H1 (cell line): Measurements from ENCODE around the gene FOXP2. TPM values are rescaled to one million over a fixed set of nuclear protein-coding genes. Genes with fewer than 3 reads are reported as not detected.

Experiments
- CTCF ChIA-PET: fragments of 300-600 bp; sonication (Branson Sonifier 250); formaldehyde crosslinking; loops from one replicate; lab custom pipeline; 2021; ENCODE audit not compliant: partially characterized antibody; lab: Charles Lee
- POLR2A ChIA-PET: fragments of 300-600 bp; sonication (Branson Sonifier 250); formaldehyde crosslinking; loops from one replicate; lab custom pipeline; 2021; ENCODE audit warnings: inconsistent platforms; ENCODE audit not compliant: partially characterized antibody; lab: Charles Lee
- DNase-seq, 2 experiments: peaks; one replicate each; pipeline versions ENCODE4 v3.0.0 to v3.0.0-alpha.2; 2010 to 2022; ENCODE audit warnings: low spot score in 2 of 2, low read depth in 1 of 2, mixed read lengths in 1 of 2
- FAIRE-seq: peaks from 2 replicates; lab custom pipeline; 2011; peaks lifted over from hg19 to GRCh38; lab: Jason Lieb, UNC
- H2AFZ ChIP-seq: 2 replicates; pipeline ENCODE4 v1.8.1; 2012; ENCODE audit warnings: low read length, inconsistent platforms
- H2AK5ac ChIP-seq: 2 replicates; pipeline ENCODE4 v1.6.1; 2013; ENCODE audit warnings: low read depth, low read length
- H2BK120ac ChIP-seq: replicated peaks from 2 replicates; pipeline ENCODE3; 2013; ENCODE audit warnings: low read depth, low read length, inconsistent platforms
- H2BK12ac ChIP-seq: 2 replicates; pipeline ENCODE4 v1.6.1; 2013; ENCODE audit warnings: low read depth, low read length
- H2BK15ac ChIP-seq: 2 replicates; pipeline ENCODE4 v1.6.1; 2013; ENCODE audit warnings: low read length
- H2BK20ac ChIP-seq: 2 replicates; pipeline ENCODE4 v1.6.1; 2013; ENCODE audit warnings: low read length
- H2BK5ac ChIP-seq: 2 replicates; pipeline ENCODE4 v1.6.1; 2013; ENCODE audit warnings: low read depth, low read length
- H3K14ac ChIP-seq: 2 replicates; pipeline ENCODE4 v1.6.1; 2013; ENCODE audit warnings: inconsistent platforms; ENCODE audit not compliant: insufficient read length
- H3K18ac ChIP-seq: 2 replicates; pipeline ENCODE4 v1.6.1; 2013; ENCODE audit warnings: low read length; ENCODE audit errors: extremely low read depth
- H3K23ac ChIP-seq: 2 replicates; pipeline ENCODE4 v1.6.1; 2013; ENCODE audit warnings: inconsistent platforms; ENCODE audit not compliant: insufficient read length
- H3K23me2 ChIP-seq: 2 replicates; pipeline ENCODE4 v1.6.1; 2013; ENCODE audit warnings: low read depth, low read length
- H3K27ac ChIP-seq: 2 replicates; pipeline ENCODE4 v1.6.1; 2011; ENCODE audit warnings: low read depth, low read length, inconsistent platforms
- H3K27me3 ChIP-seq, 4 experiments: replicated peaks in 1 of 4; 1 replicate in 1 of 4; 2 replicates in 3 of 4; pipeline versions ENCODE4 v1.6.1 to v1.8.1; 2011 to 2013; ENCODE audit warnings: low read length in 3 of 4, mild to moderate bottlenecking in 3 of 4, inconsistent platforms in 2 of 4, mixed read lengths in 2 of 4, moderate library complexity in 1 of 4; ENCODE audit not compliant: control insufficient read depth in 3 of 4, insufficient read depth in 3 of 4; ENCODE audit errors: extremely low read depth in 1 of 4
- H3K36me3 ChIP-seq, 4 experiments: 2 replicates each; pipeline versions ENCODE4 v1.6.1 to v1.8.1; 2011 to 2013; ENCODE audit warnings: mild to moderate bottlenecking in 4 of 4, low read length in 3 of 4, moderate library complexity in 2 of 4, control low read depth in 1 of 4, inconsistent platforms in 1 of 4; ENCODE audit not compliant: insufficient read depth in 4 of 4, control insufficient read depth in 2 of 4
- H3K4ac ChIP-seq: replicated peaks from 2 replicates; pipeline ENCODE3; 2013; ENCODE audit warnings: low read length, low read depth, mixed read lengths, inconsistent platforms; ENCODE audit not compliant: insufficient read length
- H3K4me1 ChIP-seq, 4 experiments: replicated peaks in 1 of 4; 1 replicate in 1 of 4; 2 replicates in 3 of 4; pipeline versions ENCODE4 v1.6.1 to v1.8.1; 2011 to 2013; ENCODE audit warnings: low read length in 3 of 4, inconsistent platforms in 2 of 4, mixed read lengths in 1 of 4; ENCODE audit not compliant: insufficient read depth in 4 of 4, control insufficient read depth in 3 of 4
- H3K4me2 ChIP-seq, 2 experiments: 2 replicates each; pipeline versions ENCODE4 v1.6.1 to v1.8.1; 2011 to 2013; ENCODE audit warnings: low read depth in 2 of 2, low read length in 2 of 2, control low read depth in 1 of 2, inconsistent platforms in 1 of 2, mild to moderate bottlenecking in 1 of 2; ENCODE audit not compliant: insufficient read depth in 1 of 2
- H3K4me3 ChIP-seq, 4 experiments: fragments of 200-600, 300-600 bp in 1 of 4; sonication (generic), shearing (Covaris generic), sonication (Bioruptor Twin) in 1 of 4; 2 replicates each; pipeline versions ENCODE4 v1.5.1 to v1.8.1; 2011 to 2016; ENCODE audit warnings: low read length in 4 of 4, low read depth in 3 of 4, control low read depth in 2 of 4, inconsistent platforms in 2 of 4, mild to moderate bottlenecking in 2 of 4, mixed read lengths in 1 of 4, moderate library complexity in 1 of 4; ENCODE audit not compliant: insufficient read depth in 2 of 4; ENCODE audit errors: extremely low read depth in 1 of 4
- H3K56ac ChIP-seq: replicated peaks from 2 replicates; pipeline ENCODE3; 2013; ENCODE audit warnings: low read depth, mild to moderate bottlenecking, mixed read lengths, low read length, inconsistent platforms; ENCODE audit not compliant: insufficient read length
- H3K79me1 ChIP-seq: 2 replicates; pipeline ENCODE4 v1.6.1; 2013; ENCODE audit warnings: low read depth, low read length, control low read depth
- H3K79me2 ChIP-seq, 2 experiments: 2 replicates each; pipeline versions ENCODE4 v1.6.1 to v1.8.1; 2012 to 2013; ENCODE audit warnings: low read length in 2 of 2, mild to moderate bottlenecking in 2 of 2, inconsistent platforms in 1 of 2; ENCODE audit not compliant: insufficient read depth in 2 of 2, control insufficient read depth in 1 of 2
- H3K9ac ChIP-seq, 4 experiments: replicated peaks in 1 of 4; 1 replicate in 1 of 4; 2 replicates in 3 of 4; pipeline versions ENCODE4 v1.6.1 to v1.8.1; 2011 to 2013; ENCODE audit warnings: low read depth in 3 of 4, low read length in 3 of 4, control low read depth in 2 of 4, mild to moderate bottlenecking in 2 of 4, moderate library complexity in 2 of 4, inconsistent platforms in 1 of 4; ENCODE audit errors: extremely low read depth in 1 of 4
- H3K9me3 ChIP-seq, 2 experiments: 2 replicates each; pipeline versions ENCODE4 v1.6.1 to v1.8.1; 2012 to 2013; ENCODE audit warnings: mild to moderate bottlenecking in 2 of 2, moderate library complexity in 2 of 2, control low read depth in 1 of 2, inconsistent platforms in 1 of 2, low read depth in 1 of 2, low read length in 1 of 2, mixed read lengths in 1 of 2; ENCODE audit not compliant: insufficient read depth in 2 of 2
- H4K20me1 ChIP-seq, 2 experiments: replicated peaks in 1 of 2; 2 replicates each; pipeline versions ENCODE3 to v1.8.1; 2011 to 2013; ENCODE audit warnings: inconsistent platforms in 2 of 2, low read length in 2 of 2, mild to moderate bottlenecking in 1 of 2; ENCODE audit not compliant: insufficient read depth in 2 of 2, control insufficient read depth in 1 of 2
- H4K5ac ChIP-seq: 2 replicates; pipeline ENCODE4 v1.6.1; 2013; ENCODE audit warnings: low read length, low read depth, mixed read lengths, inconsistent platforms; ENCODE audit not compliant: insufficient read length
- H4K8ac ChIP-seq: 2 replicates; pipeline ENCODE4 v1.8.0; 2013; ENCODE audit warnings: mild to moderate bottlenecking, moderate library complexity, low read length, inconsistent platforms; ENCODE audit not compliant: insufficient read depth; ENCODE audit errors: extremely low read depth
- H4K91ac ChIP-seq: replicated peaks from 2 replicates; pipeline ENCODE3; 2013; ENCODE audit warnings: low read length, mixed read lengths, inconsistent platforms; ENCODE audit not compliant: insufficient read length
- BRCA1 ChIP-seq: IDR thresholded peaks from 2 replicates; pipeline ENCODE4 v1.6.1; 2012; ENCODE audit warnings: low read depth, low read length, improper control_type of control experiment
- SAP30 ChIP-seq: fragments of 300-600 bp; sonication (generic); IDR thresholded peaks from 2 replicates; pipeline ENCODE4 v1.7.1; 2012; ENCODE audit warnings: low read length, moderate library complexity, mild to moderate bottlenecking, inconsistent platforms; ENCODE audit not compliant: insufficient read depth, insufficient replicate concordance
- WGBS, 2 experiments: shearing (Covaris generic) in 1 of 2; methylation state at CpG; one replicate each; pipeline versions ENCODE4 v1.1.6 to v1.1.7; 2013 to 2015; ENCODE audit warnings: low lambda C conversion rate in 2 of 2, mixed read lengths in 2 of 2, inconsistent platforms in 1 of 2, low coverage in 1 of 2, missing lambda C conversion rate in 1 of 2; ENCODE audit not compliant: insufficient replicate concordance in 2 of 2, insufficient coverage in 1 of 2, insufficient read length in 1 of 2; ENCODE audit errors: extremely low coverage in 1 of 2, missing lambda C conversion rate in 1 of 2; 5-methylcytosine and 5-hydroxymethylcytosine counted together
- polyA plus RNA-seq, 7 experiments: library from polyadenylated mRNA; depleted of rRNA in 3 of 7; stranded (reverse) in 5 of 7; unstranded in 2 of 7; fragments of >200 nt in 5 of 7; fragments of 200-250 nt in 2 of 7; gene quantifications; 1 replicate in 5 of 7; 2 replicates in 1 of 7; 4 replicates in 1 of 7; pipeline versions ENCODE4 v1.2.1 to v1.2.3, GENCODE V29; 2011 to 2013; ENCODE audit warnings: missing spikeins in 2 of 7, mixed read lengths in 2 of 7
- total RNA-seq: library from RNA; stranded (reverse); fragmentation: NEBNext Ultra II Directional; extraction: Animal tissue kit (Norgen Biotek cat#: 25700); gene quantifications from 2 replicates; pipeline ENCODE4 v1.2.1, GENCODE V29; 2021

The FOXP2 gene
- total and polyA plus RNA-seq, 2 of the 8 experiments (the other 6 are each of a cell fraction or from before 2014, with no cell fraction given): 0.09 to 0.43 TPM

GRCh38 chr7:114530057-114530611, 115.5 kb downstream of the FOXP2 start:
- Histone ChIP-seq H2BK120ac (no peak overlapping the region), H2BK12ac (no peak overlapping the region), H4K8ac (no peak overlapping the region), H2BK15ac (no peak overlapping the region), H4K20me1 (no peaks in the 10 kb centered on the region), H2BK5ac (no peak overlapping the region), H3K23ac (no peak overlapping the region), H3K9ac (no peak overlapping the region), H4K5ac (no peak overlapping the region), H3K4ac (no peak overlapping the region), H3K23me2 (no peaks in the 10 kb centered on the region), H3K4me3 (no peak overlapping the region), H3K56ac (no peak overlapping the region), H3K27ac (no peak overlapping the region), H3K9me3 (no peaks in the 10 kb centered on the region), H3K4me2 (no peak overlapping the region), H2AK5ac (no peak overlapping the region), H2BK20ac (no peak overlapping the region), H3K14ac (no peak overlapping the region), H3K36me3 (no peaks in the 10 kb centered on the region), H3K4me1 (peaks cover 0 to 2% (median 0%) of the 10 kb centered on the region in 4 experiments; a peak in 1 of 7 replicates), H2AFZ (no peak overlapping the region), H3K18ac (no peak overlapping the region), H3K79me1 (no peaks in the 10 kb centered on the region), H3K79me2 (no peaks in the 10 kb centered on the region), H4K91ac (no peak overlapping the region), H3K27me3 (no peaks in the 10 kb centered on the region)
- ChIA-PET CTCF (no interaction called here), POLR2A (no interaction called here)
- DNase-seq (no peak), FAIRE-seq (no peak)
- WGBS, 2 experiments: 97% methylated on average over 5 of the region's 5 CpGs; no CpG with 5 or more reads in 1 of the 2 experiments
- TF ChIP-seq BRCA1 (no peak), SAP30 (no peak)
